Measurements from ENCODE around the gene LAMTOR4.

The LAMTOR4 gene

GRCh38 chr7:100153708-100154535, 5.2 kb downstream of the LAMTOR4 start:
- DNase-seq (ENCODE audit: low read depth): no peak

- no peak for DNase-seq (ENCODE audit: low read depth)
Observed at GRCh38 chr7:100154651-100155491, 6.2 kb downstream of the LAMTOR4 start.

GRCh38 chr7:100155553-100156317, 7.0 kb downstream of the LAMTOR4 start:
- DNase-seq (ENCODE audit: low read depth): no peak

GRCh38 chr7:100156331-100157068, 7.8 kb downstream of the LAMTOR4 start:
- no peak for DNase-seq (ENCODE audit: low read depth)

GRCh38 chr7:100157069-100157333, 8.3 kb downstream of the LAMTOR4 start:
- DNase-seq (ENCODE audit: low read depth): no peak

GRCh38 chr7:100157334-100158228, 8.9 kb downstream of the LAMTOR4 start:
- DNase-seq (ENCODE audit: low read depth): peak; percentile 33

- peak; percentile 22 for DNase-seq (ENCODE audit: low read depth)
Observed at GRCh38 chr7:100158229-100159098, 9.7 kb downstream of the LAMTOR4 start, which contains the start of gene TRAPPC14. Gene TRAPPC14 (minus strand): TSS chr7:100158723. CDS start chr7:100158499, 224 bp downstream.

GRCh38 chr7:100159099-100159623, 10.4 kb downstream of the LAMTOR4 start:
- no peak for DNase-seq (ENCODE audit: low read depth)

GRCh38 chr7:100160067-100160466, 11.3 kb downstream of the LAMTOR4 start:
- DNase-seq (ENCODE audit: low read depth): no peak

GRCh38 chr7:100163006-100163531, 14.4 kb downstream of the LAMTOR4 start:
- DNase-seq (ENCODE audit: low read depth): no peak

- no peak for DNase-seq (ENCODE audit: low read depth)
Observed at GRCh38 chr7:100163871-100164270, 15.2 kb downstream of the LAMTOR4 start.

GRCh38 chr7:100166317-100166940, 17.7 kb downstream of the LAMTOR4 start:
- DNase-seq (ENCODE audit: low read depth): no peak

GRCh38 chr7:100166970-100167911, 18.5 kb downstream of the LAMTOR4 start:
- DNase-seq (ENCODE audit: low read depth): no peak

- DNase-seq (ENCODE audit: low read depth): no peak
Observed at GRCh38 chr7:100167912-100168323, 19.2 kb downstream of the LAMTOR4 start.

- no peak for DNase-seq (ENCODE audit: low read depth)
Observed at GRCh38 chr7:100169147-100169850, 20.6 kb downstream of the LAMTOR4 start.

GRCh38 chr7:100170101-100170897, 21.6 kb downstream of the LAMTOR4 start:
- no peak for DNase-seq (ENCODE audit: low read depth)
